Neural progenitor cell (in vitro differentiated cells): ENCODE measurements around the gene HERC2. TPM values are rescaled to one million over a fixed set of nuclear protein-coding genes. Genes with fewer than 3 reads are reported as not detected.

ENCODE experiments used
- DNase-seq: peaks from one replicate; pipeline ENCODE4 v3.0.0-alpha.2; 2016; ENCODE audit warnings: low spot score
- H2AFZ ChIP-seq: fragments of 200-600 bp; sonication (generic); replicated peaks from 2 replicates; pipeline ENCODE4 v1.6.1; 2016; ENCODE audit warnings: antibody characterized with exemption
- H3F3A ChIP-seq: fragments of 200-600 bp; sonication (generic); 2 replicates; pipeline ENCODE4 v1.6.1; 2016; ENCODE audit warnings: antibody characterized with exemption, low read depth
- H3K27ac ChIP-seq: fragments of 200-600 bp; sonication (generic); 2 replicates; pipeline ENCODE4 v1.5.1; 2016; ENCODE audit warnings: mild to moderate bottlenecking
- H3K27me3 ChIP-seq: fragments of 200-600 bp; sonication (generic); 2 replicates; pipeline ENCODE4 v1.6.1; 2016; ENCODE audit warnings: mild to moderate bottlenecking, moderate library complexity
- H3K36me3 ChIP-seq: fragments of 200-600 bp; sonication (generic); 2 replicates; pipeline ENCODE4 v1.5.1; 2016
- H3K4me1 ChIP-seq: fragments of 200-600 bp; sonication (generic); 2 replicates; pipeline ENCODE4 v1.6.1; 2016; ENCODE audit warnings: mixed run types
- H3K4me2 ChIP-seq: fragments of 200-600 bp; sonication (generic); 2 replicates; pipeline ENCODE4 v1.6.1; 2016
- H3K4me3 ChIP-seq: fragments of 200-600 bp; sonication (generic); 2 replicates; pipeline ENCODE4 v1.5.1; 2016
- H3K79me2 ChIP-seq: fragments of 200-600 bp; sonication (generic); 2 replicates; pipeline ENCODE4 v1.6.1; 2016; ENCODE audit warnings: low read depth
- H3K9ac ChIP-seq: fragments of 200-600 bp; sonication (generic); 2 replicates; pipeline ENCODE4 v1.6.1; 2016
- H3K9me3 ChIP-seq: fragments of 200-600 bp; sonication (generic); 2 replicates; pipeline ENCODE4 v1.5.1; 2016; ENCODE audit warnings: low read depth
- H4K20me1 ChIP-seq: fragments of 200-600 bp; sonication (generic); 2 replicates; pipeline ENCODE4 v1.6.1; 2016; ENCODE audit warnings: low read depth
- H3K27ac Mint-ChIP-seq: 3 replicates; pipeline ENCODE4 v1.8.0; 2021; ENCODE audit warnings: mixed read lengths
- H3K27me3 Mint-ChIP-seq: 2 replicates; pipeline ENCODE4 v1.8.0; 2022; ENCODE audit warnings: low read depth, mild to moderate bottlenecking, inconsistent platforms, moderate library complexity, mixed read lengths; ENCODE audit not compliant: insufficient read depth
- H3K36me3 Mint-ChIP-seq: 3 replicates; pipeline ENCODE4 v1.8.0; 2021; ENCODE audit warnings: mixed read lengths
- H3K4me1 Mint-ChIP-seq: 3 replicates; pipeline ENCODE4 v1.8.0; 2021; ENCODE audit warnings: mixed read lengths
- H3K4me3 Mint-ChIP-seq: 3 replicates; pipeline ENCODE4 v1.8.0; 2021; ENCODE audit warnings: mild to moderate bottlenecking, moderate library complexity, mixed read lengths
- H3K9me3 Mint-ChIP-seq: 3 replicates; pipeline ENCODE4 v1.8.0; 2020; ENCODE audit warnings: mixed read lengths
- EZH2phosphoT487 ChIP-seq: fragments of 200-600 bp; sonication (generic); IDR thresholded peaks from 2 replicates; pipeline ENCODE4 v1.6.1; 2017; ENCODE audit warnings: antibody characterized with exemption
- small RNA-seq: library from RNA; depleted of rRNA; stranded (forward); fragments of <200 nt; gene quantifications from one replicate; pipeline ENCODE3, GENCODE V24; 2015
- total RNA-seq: library from RNA; depleted of rRNA; stranded (reverse); fragments of >200 nt; gene quantifications from 2 replicates; pipeline ENCODE4 v1.2.3, GENCODE V29; 2015; ENCODE audit warnings: low replicate concordance
- TF ChIP-seq, protein P1 (sequence below): fragments of 200-600 bp; sonication (generic); IDR thresholded peaks from 2 replicates; pipeline ENCODE4 v1.5.1; 2017; ENCODE audit warnings: antibody characterized with exemption, mild to moderate bottlenecking

The HERC2 gene
- total RNA-seq, 1 donor from 2014 or later = 15.3 TPM

DNA sequence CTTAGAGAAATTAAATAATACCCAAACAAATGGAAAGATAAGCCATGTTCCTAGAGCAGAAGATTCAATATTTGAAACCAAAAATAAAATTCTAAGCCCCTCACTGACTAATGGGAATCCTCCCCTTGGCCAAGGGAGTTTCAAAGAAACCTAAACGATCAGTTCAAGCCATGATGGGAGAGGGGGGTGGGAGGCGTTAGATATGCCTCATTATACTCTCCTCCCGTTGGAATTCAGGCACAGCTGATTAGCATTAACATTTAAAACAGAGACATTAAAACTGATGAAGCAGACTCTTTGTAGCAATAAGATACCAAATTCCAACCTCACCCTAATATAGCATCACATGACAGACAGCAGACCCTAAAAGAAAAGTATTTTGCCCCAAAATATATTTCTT lies 255.7 kb downstream of the HERC2 start:
- H3K4me3 ChIP-seq = no peak overlapping the region

More for the DNA sequence above, 255.7 kb downstream of the HERC2 start:
- no peaks in the 10 kb centered on the region for H3K27me3 Mint-ChIP-seq
- H3K27ac Mint-ChIP-seq = no peak overlapping the region
- no peaks in the 10 kb centered on the region for H3K36me3 Mint-ChIP-seq
- H3K4me1 ChIP-seq = no peaks in the 10 kb centered on the region
- DNase-seq = no peak
- H3K27ac ChIP-seq = no peak overlapping the region
- H2AFZ ChIP-seq = no peak overlapping the region
- no peaks in the 10 kb centered on the region for H3K27me3 ChIP-seq
- no peaks in the 10 kb centered on the region for H4K20me1 ChIP-seq
- no peak for TF ChIP-seq EZH2phosphoT487
- TF ChIP-seq, protein P1, sequence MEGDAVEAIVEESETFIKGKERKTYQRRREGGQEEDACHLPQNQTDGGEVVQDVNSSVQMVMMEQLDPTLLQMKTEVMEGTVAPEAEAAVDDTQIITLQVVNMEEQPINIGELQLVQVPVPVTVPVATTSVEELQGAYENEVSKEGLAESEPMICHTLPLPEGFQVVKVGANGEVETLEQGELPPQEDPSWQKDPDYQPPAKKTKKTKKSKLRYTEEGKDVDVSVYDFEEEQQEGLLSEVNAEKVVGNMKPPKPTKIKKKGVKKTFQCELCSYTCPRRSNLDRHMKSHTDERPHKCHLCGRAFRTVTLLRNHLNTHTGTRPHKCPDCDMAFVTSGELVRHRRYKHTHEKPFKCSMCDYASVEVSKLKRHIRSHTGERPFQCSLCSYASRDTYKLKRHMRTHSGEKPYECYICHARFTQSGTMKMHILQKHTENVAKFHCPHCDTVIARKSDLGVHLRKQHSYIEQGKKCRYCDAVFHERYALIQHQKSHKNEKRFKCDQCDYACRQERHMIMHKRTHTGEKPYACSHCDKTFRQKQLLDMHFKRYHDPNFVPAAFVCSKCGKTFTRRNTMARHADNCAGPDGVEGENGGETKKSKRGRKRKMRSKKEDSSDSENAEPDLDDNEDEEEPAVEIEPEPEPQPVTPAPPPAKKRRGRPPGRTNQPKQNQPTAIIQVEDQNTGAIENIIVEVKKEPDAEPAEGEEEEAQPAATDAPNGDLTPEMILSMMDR = no peak
- H3K4me2 ChIP-seq = no peak overlapping the region
- H3K4me1 Mint-ChIP-seq = no peaks in the 10 kb centered on the region
- no peak overlapping the region for H3K9ac ChIP-seq
- H3F3A ChIP-seq = no peaks in the 10 kb centered on the region
- H3K9me3 ChIP-seq = peaks cover 3% of the 10 kb centered on the region
- H3K79me2 ChIP-seq = no peaks in the 10 kb centered on the region
- no peaks in the 10 kb centered on the region for H3K36me3 ChIP-seq
- H3K4me3 Mint-ChIP-seq = no peak overlapping the region
- H3K9me3 Mint-ChIP-seq = peaks cover 23% of the 10 kb centered on the region

Small RNAs within 50 kb of the gene (small RNA-seq; reads per million reads assigned to genes)
- not detected for gene AC091304.5

Other genes starting within 250 kb of the HERC2 start
- 0.65 and 1.0 TPM in 2 replicates for gene OCA2, start 222.9 kb downstream of the HERC2 start, total RNA-seq
- not detected in 2 replicates for gene GOLGA6L24, start 35.9 kb upstream of the HERC2 start, total RNA-seq
- gene GOLGA8F, start 56.5 kb upstream of the HERC2 start, total RNA-seq = not detected in 2 replicates
- 0.04 TPM in 1 of 2 replicates, not detected in the other for gene GOLGA8G, start 210.8 kb upstream of the HERC2 start, total RNA-seq
- gene GOLGA6L25, start 231.4 kb upstream of the HERC2 start, total RNA-seq = not detected in 2 replicates